Measurements from ENCODE around the gene IPPK.

IPPK gene

GRCh38 chr9:92680166-92681119 is 10.5 kb upstream of the IPPK start:
- TF ChIP-seq EZH2 (IDR thresholded peaks at IDR 0.05; ENCODE audit: borderline replicate concordance, low read depth, low read length, severe bottlenecking) = no peak
- TF ChIP-seq CTCF (IDR thresholded peaks at IDR 0.05; ENCODE audit: borderline replicate concordance, extremely low read depth, low read length, poor library complexity, severe bottlenecking) = no peak
- Histone ChIP-seq H3K36me3 (ENCODE audit: insufficient read depth, low read length) (no peaks in the 10 kb centered on the region), H3K79me2 (ENCODE audit: insufficient read depth, low read length) (no peaks in the 10 kb centered on the region), H3K9ac (ENCODE audit: low read depth, low read length) (no peak overlapping the region), H3K4me3 (ENCODE audit: low read depth in 1 of 2, low read length in 2 of 2) (no peak overlapping the region), H3K27ac (ENCODE audit: low read length) (no peak overlapping the region), H2AFZ (ENCODE audit: low read depth, low read length) (no peak overlapping the region), H3K4me1 (ENCODE audit: insufficient read depth, low read length) (no peaks in the 10 kb centered on the region), H3K4me2 (ENCODE audit: insufficient read depth, low read length) (no peak overlapping the region), H4K20me1 (ENCODE audit: insufficient read depth, low read length) (no peaks in the 10 kb centered on the region), H3K27me3 (ENCODE audit: insufficient read depth, low read length, poor library complexity) (no peaks in the 10 kb centered on the region), H3K9me3 (ENCODE audit: insufficient read depth, low read length, severe bottlenecking) (no peaks in the 10 kb centered on the region)
- DNase-seq (no peak), ATAC-seq (ENCODE audit: insufficient read depth, low read depth) (no peak)

- Histone ChIP-seq H3K9ac (ENCODE audit: low read depth, low read length) (no peak overlapping the region), H3K27ac (ENCODE audit: low read length) (no peak overlapping the region), H2AFZ (ENCODE audit: low read depth, low read length) (no peak overlapping the region), H3K4me3 (ENCODE audit: low read depth in 1 of 2, low read length in 2 of 2) (no peak overlapping the region), H3K79me2 (ENCODE audit: insufficient read depth, low read length) (no peaks in the 10 kb centered on the region), H3K36me3 (ENCODE audit: insufficient read depth, low read length) (no peaks in the 10 kb centered on the region), H3K27me3 (ENCODE audit: insufficient read depth, low read length, poor library complexity) (no peaks in the 10 kb centered on the region), H3K4me2 (ENCODE audit: insufficient read depth, low read length) (no peak overlapping the region), H3K9me3 (ENCODE audit: insufficient read depth, low read length, severe bottlenecking) (no peaks in the 10 kb centered on the region), H3K4me1 (ENCODE audit: insufficient read depth, low read length) (no peaks in the 10 kb centered on the region), H4K20me1 (ENCODE audit: insufficient read depth, low read length) (no peaks in the 10 kb centered on the region)
- DNase-seq (no peak), ATAC-seq (ENCODE audit: insufficient read depth, low read depth) (no peak)
- no peak for TF ChIP-seq CTCF (IDR thresholded peaks at IDR 0.05; ENCODE audit: borderline replicate concordance, extremely low read depth, low read length, poor library complexity, severe bottlenecking)
- no peak for TF ChIP-seq EZH2 (IDR thresholded peaks at IDR 0.05; ENCODE audit: borderline replicate concordance, low read depth, low read length, severe bottlenecking)
Observed at GRCh38 chr9:92679413-92680165, 9.7 kb upstream of the IPPK start.

- peak overlapping the region; percentile 93 to 100; a peak in 3 of 4 replicates for H3K4me3 ChIP-seq (ENCODE audit: low read depth in 1 of 2, low read length in 2 of 2)
- 0 out of 2 replicates have a peak overlapping the region, but pooled peaks have one; percentile 18 for H3K27ac ChIP-seq (ENCODE audit: low read length)
- H3K79me2 ChIP-seq (ENCODE audit: insufficient read depth, low read length) = peaks cover 45% of the 10 kb centered on the region
- no peaks in the 10 kb centered on the region for H3K27me3 ChIP-seq (ENCODE audit: insufficient read depth, low read length, poor library complexity)
- TF ChIP-seq CTCF (IDR thresholded peaks at IDR 0.05; ENCODE audit: borderline replicate concordance, extremely low read depth, low read length, poor library complexity, severe bottlenecking) (no peak), EZH2 (IDR thresholded peaks at IDR 0.05; ENCODE audit: borderline replicate concordance, low read depth, low read length, severe bottlenecking) (no peak)
- H3K9me3 ChIP-seq (ENCODE audit: insufficient read depth, low read length, severe bottlenecking) = no peaks in the 10 kb centered on the region
- H3K4me2 ChIP-seq (ENCODE audit: insufficient read depth, low read length) = peak overlapping the region; percentile 76
- DNase-seq (no peak), ATAC-seq (ENCODE audit: insufficient read depth, low read depth) (no peak)
- H3K36me3 ChIP-seq (ENCODE audit: insufficient read depth, low read length) = peaks cover 14% of the 10 kb centered on the region
- H3K9ac ChIP-seq (ENCODE audit: low read depth, low read length) = peak overlapping the region; percentile 95
- H2AFZ ChIP-seq (ENCODE audit: low read depth, low read length) = no peak overlapping the region
- H3K4me1 ChIP-seq (ENCODE audit: insufficient read depth, low read length) = peaks cover 28% of the 10 kb centered on the region
- H4K20me1 ChIP-seq (ENCODE audit: insufficient read depth, low read length) = peaks cover 3% of the 10 kb centered on the region; the same call in 1 of the 2 replicates
Observed at GRCh38 chr9:92671323-92671722, 1.4 kb upstream of the IPPK start.
